NCI-H2196 treated with DMSO at 0.1 percent for 48 hours (cell line): ENCODE data around the gene CNTNAP2.
"Not testable (repeated sequence)": the region's sequence is repeated elsewhere in the genome, so short reads cannot be mapped to it uniquely, and the experiment has no call there.

Experiments used
- DNase-seq: peaks from one replicate; lab custom pipeline; 2025; ENCODE audit not compliant: unreplicated experiment; lab: John Stamatoyannopoulos, UW

Gene CNTNAP2

DNA sequence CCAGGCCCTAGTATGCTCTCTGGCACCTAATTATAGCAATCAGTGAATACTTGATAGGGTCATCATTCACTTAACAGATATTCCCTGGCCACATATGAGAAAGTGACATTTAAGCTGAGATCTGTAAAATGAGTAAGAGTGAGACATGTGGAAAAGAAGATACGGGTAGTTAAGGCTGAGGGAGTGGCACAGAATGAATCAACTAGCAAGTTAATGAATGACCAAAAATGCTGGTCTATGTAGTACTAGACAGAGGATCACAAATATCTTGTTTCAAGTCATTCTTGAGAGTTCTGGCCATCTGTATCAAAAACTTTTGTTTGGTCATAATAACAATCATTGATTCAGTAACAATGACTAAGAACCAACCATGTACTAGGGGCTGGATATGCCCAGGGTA is 954.9 kb downstream of the CNTNAP2 start:
- no peak for DNase-seq

DNA sequence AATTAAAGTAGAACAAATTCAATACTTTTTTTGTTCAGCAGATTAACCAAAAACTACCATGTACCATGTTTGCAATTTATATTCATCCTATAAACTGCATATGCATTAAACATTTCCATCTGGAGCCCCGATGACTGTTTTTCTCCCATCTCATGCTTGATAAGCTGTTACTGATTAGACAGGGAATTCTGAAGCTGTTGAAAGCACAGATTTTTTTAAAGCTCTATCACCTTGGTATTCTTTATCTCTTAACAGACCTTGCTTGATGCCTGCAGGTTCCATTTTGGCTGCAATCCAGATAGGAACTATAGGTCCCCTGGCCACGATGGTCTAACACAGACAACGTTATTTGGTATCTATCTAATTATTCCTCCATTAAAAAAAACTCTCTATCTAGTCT is 961.7 kb downstream of the CNTNAP2 start:
- DNase-seq: no peak

DNA sequence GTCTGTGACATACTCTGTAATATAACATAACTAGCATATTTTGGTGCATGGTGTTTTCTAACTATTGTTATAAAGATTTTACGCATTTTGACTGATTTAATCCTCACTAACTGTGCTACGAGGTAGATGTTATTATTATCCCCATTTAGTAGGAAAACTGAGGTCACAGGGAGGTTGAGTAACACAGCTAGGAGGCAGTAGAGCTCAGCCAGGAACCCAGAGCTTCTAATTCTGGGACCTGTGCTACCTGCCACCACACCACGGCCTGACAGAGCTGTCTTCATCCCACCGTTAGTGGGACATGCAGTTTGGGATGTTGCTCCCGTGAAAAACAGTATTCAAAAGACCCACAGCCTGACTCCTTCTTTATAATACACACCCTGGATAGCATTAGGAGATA is 962.5 kb downstream of the CNTNAP2 start:
- DNase-seq: no peak

DNA sequence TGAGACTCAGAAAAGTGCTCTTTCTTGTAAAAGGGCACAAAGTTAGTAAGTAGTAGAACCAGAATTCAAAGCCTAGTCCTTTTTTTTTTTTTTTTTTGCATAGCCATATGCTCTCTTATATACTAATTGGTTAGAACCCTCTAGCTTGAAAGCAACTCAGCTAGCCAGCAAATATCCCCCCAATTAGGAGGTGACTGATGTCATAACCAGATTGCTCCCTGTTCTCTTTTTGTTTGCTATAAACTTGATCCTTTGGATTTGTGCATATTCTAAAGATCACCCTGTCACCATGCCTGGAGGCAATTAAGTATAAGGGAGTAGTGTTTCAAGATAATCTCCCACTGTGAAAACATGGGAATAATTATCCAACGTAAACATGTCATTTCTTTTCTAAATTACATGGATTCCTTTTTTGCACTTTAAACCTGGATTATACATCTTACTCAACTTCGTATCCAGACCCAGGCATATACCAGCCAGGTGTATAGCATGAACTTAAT is 963.4 kb downstream of the CNTNAP2 start:
- no peak for DNase-seq

DNA sequence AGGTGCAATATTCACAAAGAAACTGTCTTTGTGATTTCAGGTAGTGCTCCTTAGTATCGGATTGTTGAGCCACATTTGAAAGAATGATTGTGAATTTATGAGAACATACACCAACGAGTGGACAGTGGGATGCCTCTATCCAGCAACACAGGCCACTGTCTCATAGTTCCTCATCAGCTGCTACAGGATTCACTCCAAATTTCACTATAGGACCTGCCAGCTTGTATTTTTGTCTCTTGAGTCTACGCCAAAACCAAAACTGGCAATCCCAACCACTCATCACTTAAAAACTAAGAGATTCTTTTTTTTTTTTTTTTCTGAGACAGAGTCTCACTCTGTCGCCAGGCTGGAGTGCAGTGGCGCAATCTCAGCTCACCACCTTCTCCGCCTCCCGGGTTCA is 964.5 kb downstream of the CNTNAP2 start:
- no peak for DNase-seq

DNA sequence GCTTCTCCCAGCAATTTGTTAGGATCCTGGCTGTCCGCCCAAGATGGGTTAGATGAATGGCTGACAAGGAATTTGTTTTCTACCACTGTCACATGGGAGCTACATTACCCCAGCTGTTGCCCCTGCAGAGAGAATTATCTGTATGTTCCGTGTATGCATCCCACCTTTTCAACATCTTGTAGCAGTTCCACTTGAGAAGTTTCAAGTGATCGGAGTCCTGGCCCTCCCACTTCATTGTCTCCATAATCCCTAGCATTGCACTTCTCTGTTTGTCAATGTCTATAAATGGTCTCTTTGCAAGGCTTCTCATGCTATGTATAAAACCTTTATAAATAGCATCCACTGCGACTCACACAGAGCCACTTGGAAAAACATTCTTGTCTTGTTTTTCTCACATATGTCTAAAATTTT is 972.5 kb downstream of the CNTNAP2 start:
- DNase-seq: no peak

DNA sequence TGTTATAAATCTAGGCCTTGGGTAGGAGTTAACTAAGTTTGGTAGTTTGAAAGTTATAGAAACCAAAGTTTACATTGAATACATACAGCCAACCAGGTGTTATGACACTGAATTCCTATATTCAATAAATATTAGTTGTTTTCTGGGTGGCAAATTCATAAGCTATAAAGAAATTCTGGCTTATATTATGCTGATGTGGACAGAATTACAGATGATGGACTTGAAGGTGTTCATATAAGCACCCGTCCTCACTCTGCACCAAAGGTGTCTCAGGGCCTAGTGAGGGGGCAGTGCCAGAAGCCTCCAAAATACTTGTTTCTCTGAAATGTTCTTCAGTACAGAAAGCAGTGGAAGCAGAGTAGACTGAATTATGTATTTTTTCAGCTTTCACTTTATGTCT is 973.0 kb downstream of the CNTNAP2 start:
- DNase-seq: no peak

DNA sequence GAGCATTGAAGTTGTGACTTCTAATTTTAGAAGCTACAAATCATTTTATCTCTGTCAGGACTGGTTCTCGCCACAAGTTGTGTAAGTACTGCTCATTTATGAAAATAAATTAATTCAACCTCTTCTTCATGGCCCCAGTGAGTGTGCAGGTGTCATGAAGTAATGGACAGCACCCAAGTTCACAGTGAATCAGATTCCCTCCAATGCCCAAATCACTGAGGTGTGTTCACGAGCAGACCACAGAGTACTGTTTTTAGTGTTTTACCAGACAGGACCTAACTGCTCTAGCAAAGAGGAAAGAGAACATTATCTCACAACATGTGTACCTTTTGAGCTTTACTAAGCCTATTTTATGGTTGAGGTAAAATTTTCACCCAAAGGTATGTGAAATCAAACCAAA is 980.0 kb downstream of the CNTNAP2 start:
- no peak for DNase-seq

DNA sequence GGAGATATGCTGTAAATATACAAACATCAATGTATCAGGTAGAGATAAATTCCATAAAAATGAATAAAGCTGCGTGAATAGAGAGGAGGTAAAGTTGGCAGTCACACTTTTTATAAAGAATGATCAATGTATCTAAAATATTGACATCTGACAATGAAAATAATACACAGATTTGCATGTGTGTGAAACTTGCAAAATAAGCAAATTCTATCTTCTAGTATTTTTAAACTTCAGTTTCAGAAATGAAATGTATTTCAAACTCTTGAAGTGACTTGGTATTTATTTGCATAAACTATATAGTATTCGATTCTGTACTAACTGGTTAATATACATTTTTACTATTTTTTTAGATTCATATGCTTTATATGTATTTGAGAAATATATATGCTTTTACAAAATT is 986.6 kb downstream of the CNTNAP2 start:
- DNase-seq: no peak

DNA sequence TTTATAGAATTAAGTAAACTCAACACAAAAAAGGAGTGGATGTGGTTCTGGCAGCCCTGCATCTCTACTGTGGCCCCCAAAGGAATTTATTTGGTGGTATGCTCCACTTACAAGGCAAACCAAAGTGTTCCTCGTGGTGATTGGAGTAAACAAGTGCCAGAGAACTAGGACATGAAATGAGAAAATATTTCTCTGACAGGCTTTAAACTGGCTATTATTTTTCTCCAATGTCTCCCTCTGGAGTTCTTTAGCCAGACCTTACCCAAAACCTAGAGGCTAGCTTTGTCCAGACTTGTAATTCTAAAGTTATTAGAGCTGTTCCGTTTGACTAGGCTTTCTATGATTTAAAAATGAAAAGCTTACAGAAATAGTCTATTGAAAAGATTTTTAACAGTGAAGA is 990.1 kb downstream of the CNTNAP2 start:
- DNase-seq: no peak

DNA sequence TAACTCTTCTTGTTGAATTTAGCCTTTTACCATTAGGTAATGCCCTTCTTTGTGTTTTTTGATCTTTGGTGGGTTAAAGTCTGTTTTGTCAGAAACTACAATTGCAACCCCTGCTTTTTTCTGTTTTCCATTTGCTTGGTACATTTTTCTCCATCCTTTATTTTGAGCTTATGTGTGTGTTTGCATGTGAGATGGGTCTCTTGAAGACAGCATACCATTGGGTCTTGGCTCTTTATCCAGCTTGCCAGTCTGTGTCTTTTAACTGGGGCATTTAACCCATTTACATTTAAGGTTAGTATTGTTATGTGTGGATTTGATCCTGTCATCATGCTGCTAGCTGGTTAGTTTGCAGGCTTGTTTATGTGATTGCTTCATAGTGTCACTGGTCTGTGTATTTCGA is 997.9 kb downstream of the CNTNAP2 start:
- not testable (repeated sequence) for DNase-seq

DNA sequence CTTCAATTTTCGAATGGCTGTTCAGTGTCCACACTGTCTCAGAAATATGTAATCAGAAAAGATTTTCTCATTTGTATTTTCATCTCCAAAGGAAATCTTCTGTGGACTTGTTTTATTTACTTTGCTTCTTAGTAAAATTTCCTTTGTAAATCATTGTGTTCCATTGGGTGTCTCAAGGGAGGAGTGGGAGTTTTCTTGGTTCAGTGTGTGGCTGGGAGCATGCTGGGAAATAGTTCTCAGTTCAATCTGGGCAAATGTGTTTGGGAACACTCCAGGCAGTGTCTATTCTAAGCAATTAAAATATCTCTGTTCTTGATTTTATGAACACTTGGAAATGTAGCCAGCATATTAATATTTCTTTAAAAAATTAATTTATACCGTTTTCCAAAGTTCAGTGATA is 1019.8 kb downstream of the CNTNAP2 start:
- DNase-seq: no peak

DNA sequence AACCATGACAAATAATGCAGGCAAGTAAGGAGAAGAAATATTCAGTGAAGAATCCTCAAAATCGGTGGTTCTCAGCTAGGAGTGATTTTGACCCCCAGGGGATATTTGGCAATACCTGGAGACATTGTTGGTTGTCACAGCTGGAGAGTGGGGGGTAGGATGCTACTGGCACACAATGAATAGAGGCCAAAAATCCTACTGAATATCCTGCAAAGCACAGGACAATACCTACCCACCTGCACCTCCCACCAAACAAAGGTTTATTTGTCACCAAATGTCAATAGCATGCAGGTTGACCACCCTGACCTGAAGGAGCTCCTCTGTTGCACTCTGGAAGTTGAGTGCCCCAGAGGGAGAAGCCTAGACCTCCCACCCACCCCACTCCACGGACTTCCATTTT is 1028.6 kb downstream of the CNTNAP2 start:
- DNase-seq: no peak

DNA sequence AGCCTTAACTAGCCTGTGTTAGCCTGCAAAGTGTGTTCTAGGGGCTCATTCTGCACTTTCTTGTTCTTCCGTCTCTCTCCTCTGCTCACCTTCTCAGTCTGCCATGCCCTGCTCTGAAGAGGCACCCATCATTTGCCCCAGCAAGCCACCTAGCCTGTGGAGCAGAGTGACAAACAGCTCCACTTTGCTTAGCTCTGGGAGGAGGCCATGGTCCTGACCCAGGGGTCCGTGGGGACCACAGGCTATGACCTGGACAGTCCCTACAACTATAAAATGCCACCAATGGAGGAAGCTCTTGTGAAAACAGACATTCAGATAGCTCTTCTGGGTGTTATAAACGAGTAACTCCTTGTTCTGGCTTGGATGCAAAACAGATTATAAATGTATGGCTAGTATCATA is 1029.6 kb downstream of the CNTNAP2 start:
- no peak for DNase-seq

DNA sequence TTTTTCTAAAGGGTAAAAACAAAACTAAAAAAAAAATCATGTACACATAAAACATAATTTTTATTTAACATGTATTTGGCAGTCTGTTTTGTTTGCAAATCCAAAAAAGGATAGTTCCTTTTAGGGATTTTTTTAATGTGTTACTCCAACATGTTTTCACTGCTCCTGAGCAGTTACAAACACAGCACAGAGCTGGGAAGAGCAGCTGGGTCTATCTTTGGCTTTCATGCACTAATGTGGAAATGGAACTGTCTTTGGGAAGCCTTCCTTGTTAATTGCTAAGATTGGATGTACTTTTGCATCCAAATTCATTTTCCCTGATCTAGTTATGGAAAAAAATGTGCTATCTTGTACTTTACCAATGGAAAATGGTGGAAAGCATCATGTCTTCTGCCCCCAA is 1035.1 kb downstream of the CNTNAP2 start:
- no peak for DNase-seq

DNA sequence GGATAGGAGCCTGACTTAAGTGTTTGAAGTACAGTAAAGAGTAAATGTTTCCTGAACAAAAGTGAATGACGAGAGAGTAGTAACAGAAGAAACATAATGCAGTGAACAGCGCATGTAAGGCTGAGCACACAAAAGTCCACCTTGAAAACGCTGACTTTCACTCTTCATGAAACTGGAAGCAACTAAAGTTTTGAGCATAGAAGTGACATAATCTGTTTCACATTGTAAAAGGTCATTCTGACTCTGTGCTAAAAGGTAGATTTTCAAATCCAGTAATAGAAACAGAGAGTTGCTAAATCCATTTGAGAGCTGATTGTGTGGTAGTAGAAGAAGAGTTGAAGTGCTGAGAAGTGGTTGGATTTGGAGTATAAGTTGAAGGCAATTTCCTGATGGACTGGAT is 1037.0 kb downstream of the CNTNAP2 start:
- DNase-seq: no peak

DNA sequence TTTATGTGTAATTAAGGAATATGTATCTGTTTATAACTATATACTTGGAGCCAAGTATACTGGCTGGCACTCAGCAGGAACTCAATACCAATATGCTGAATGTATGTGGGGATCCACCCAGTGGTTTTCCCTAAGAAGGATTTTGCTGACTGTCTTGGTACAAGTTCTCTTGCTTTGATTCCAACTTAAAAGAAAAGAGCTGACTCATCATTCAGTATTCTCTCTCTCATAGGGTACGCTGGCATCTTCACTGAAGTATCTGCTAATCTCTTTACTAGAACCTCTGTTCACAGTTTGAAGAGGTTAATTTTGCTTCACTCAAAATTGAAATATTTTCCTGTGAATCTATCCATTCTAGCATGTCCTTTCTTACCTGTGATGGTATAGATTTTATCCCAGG is 1044.8 kb downstream of the CNTNAP2 start:
- DNase-seq: no peak

DNA sequence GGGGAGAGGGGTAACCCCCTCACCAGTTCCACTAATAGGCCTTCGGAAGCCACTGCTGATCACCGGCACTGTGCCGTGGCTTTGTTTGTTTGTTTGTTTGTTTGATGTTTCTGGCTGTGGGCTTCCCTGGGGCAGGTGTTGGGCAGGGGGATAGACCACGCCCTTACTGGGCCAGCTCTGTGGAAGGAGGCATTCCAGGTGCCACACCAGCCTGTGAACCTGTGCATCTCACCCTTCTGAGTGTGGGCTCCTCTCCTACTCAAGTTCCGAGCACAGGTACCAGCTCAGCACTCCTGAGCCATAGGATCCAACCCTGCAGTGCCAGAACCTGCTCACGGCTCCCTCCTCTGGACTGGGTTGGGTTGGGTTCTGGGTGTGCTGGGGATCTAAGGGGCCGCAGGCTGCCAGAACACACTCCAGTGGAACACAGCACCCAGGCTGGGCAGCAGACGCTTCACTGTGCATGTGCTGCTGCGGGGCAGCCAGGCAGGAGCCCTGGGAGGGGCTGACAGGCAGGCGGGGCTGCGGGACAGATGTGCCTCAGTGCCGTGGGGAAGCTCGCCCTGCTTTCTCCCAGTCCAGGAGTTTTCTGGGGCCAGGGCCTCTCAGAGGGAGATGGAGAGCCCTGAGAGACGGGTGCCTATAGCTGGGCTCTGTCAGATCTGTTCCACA is 1053.9 kb downstream of the CNTNAP2 start:
- no peak for DNase-seq

DNA sequence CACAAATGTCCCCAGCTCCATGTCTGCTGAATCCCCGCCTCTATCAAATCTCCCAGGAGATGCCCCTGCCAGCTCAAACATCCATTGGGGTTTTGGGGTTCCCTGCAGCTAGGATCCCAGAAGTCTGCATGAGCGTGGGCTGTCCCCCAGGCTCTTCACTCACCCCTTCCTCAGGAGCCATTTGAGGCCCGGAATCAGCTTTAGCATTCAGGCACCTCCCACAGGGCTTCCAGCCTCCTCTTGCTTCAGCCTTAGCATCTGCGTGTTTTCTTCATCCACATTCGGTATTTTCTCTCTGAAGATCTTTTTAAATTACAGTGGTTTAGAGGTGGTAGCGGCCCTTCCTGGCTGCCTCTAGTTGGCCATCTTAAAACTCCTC is 1054.4 kb downstream of the CNTNAP2 start:
- DNase-seq: no peak

DNA sequence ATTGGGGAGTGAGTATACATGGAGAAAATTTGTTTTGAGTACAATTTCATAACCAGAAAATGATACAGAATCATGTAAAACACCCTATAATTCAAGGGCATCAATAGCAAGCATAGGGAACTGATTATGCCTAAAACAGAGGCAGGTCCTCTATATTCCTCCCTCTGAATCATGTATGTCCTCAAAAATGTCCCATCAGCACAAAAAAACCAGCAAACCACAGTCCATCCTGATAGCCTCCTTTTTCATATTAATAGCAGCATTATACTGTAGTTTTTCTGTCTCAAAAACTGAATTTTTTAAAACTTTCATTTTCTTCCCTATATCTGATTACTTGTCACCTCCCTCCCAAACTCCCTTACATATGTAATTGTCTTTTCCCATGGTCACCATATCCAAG is 1057.3 kb downstream of the CNTNAP2 start:
- no peak for DNase-seq

DNA sequence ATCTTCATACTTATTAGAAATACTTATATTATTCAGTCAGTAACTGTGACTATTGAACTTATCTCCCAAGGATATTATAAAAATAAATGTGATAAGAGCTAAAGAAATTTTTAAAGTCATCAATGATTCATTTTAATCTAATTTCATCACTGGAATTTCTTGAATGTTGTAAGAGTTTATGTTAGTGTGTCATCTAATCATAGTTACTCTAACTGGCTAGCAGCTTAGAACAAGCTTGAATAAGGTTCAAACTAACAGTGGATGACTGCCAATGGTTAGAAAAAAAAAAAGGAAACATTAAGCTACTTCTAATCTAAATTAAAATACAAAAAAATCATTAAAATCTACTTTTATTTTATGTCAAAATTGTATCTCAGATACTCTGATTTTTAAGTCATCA is 1066.3 kb downstream of the CNTNAP2 start:
- no peak for DNase-seq

DNA sequence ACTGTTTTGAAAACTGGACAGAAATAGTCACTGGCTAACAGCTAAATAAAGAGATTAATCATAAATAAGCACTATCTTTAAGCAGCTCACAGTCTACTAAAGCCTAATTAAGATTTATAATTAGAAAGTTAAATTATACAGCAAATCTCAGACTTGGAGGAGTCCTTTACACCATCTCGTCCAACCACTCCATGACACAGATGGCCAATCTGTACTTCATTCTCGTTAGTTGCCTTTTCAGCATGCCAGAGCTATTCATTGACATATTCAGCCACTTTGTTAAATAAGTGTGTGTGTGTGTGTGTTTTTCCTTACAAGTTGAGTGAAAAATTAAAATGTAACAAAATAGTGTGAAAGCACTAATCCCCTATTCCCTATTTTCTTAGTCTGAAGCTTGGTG is 1066.7 kb downstream of the CNTNAP2 start:
- DNase-seq: no peak

DNA sequence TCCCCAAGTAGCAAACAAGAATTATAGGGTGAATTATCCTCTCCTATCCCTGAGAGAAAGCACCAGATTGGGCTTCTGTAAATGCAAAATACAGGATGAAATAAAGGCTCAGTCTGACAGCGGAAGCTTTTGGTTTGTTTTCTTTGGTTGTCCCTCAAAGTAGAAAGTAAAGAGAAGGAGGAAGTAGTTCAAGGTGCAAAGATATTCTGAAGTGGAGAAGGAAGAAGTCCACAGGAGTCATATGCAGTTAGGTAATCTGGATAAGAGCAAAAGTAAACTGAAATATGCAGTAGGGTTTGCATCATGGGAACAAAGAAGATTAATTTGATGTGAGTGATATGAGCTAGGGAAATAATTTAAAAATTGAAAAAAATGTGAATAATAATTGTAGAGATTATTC is 1071.9 kb downstream of the CNTNAP2 start:
- DNase-seq: no peak
